Liver (tissue), 9 donors: ENCODE measurements around the gene TMOD4. TPM values are rescaled to one million over a fixed set of nuclear protein-coding genes. Genes with fewer than 3 reads are reported as not detected.
A peak's percentile ranks its signal among the peaks of the same experiment; 100 is the strongest.
"Not testable (repeated sequence)": the region's sequence is repeated elsewhere in the genome, so short reads cannot be mapped to it uniquely, and the experiment has no call there.

Source experiments
- DNase-seq: peaks from one replicate; pipeline ENCODE4 v3.0.0-alpha.2; 2017; ENCODE audit warnings: low spot score
- H3K27ac ChIP-seq, 2 donors: one replicate each; pipeline ENCODE4 v1.7.0; 2013; ENCODE audit warnings: inconsistent platforms in 2 of 2, low read length in 2 of 2, control low read depth in 1 of 2, low read depth in 1 of 2, mild to moderate bottlenecking in 1 of 2
- H3K27me3 ChIP-seq, 4 donors: one replicate each; pipeline versions ENCODE4 v1.6.1 to v1.7.0; 2013; ENCODE audit warnings: low read length in 3 of 4, inconsistent platforms in 1 of 4, mild to moderate bottlenecking in 1 of 4, moderate library complexity in 1 of 4; ENCODE audit not compliant: control insufficient read depth in 4 of 4, insufficient read depth in 4 of 4
- H3K36me3 ChIP-seq, 4 donors: one replicate each; pipeline versions ENCODE4 v1.6.1 to v1.7.0; 2013; ENCODE audit warnings: low read length in 3 of 4, mild to moderate bottlenecking in 3 of 4, low read depth in 1 of 4, moderate library complexity in 1 of 4; ENCODE audit not compliant: control insufficient read depth in 4 of 4, insufficient read depth in 3 of 4
- H3K4me1 ChIP-seq, 4 donors: one replicate each; pipeline versions ENCODE4 v1.6.1 to v1.7.0; 2013; ENCODE audit warnings: low read length in 3 of 4, mild to moderate bottlenecking in 3 of 4, moderate library complexity in 1 of 4; ENCODE audit not compliant: control insufficient read depth in 4 of 4, insufficient read depth in 4 of 4
- H3K4me3 ChIP-seq, 3 donors: one replicate each; pipeline versions ENCODE4 v1.6.1 to v1.7.0; 2013; ENCODE audit warnings: low read length in 3 of 3, control low read depth in 1 of 3, low read depth in 1 of 3, mild to moderate bottlenecking in 1 of 3
- H3K9ac ChIP-seq, 2 donors: one replicate each; pipeline ENCODE4 v1.7.0; 2013; ENCODE audit warnings: low read length in 2 of 2, mild to moderate bottlenecking in 2 of 2, moderate library complexity in 2 of 2, control low read depth in 1 of 2, low read depth in 1 of 2
- H3K9me3 ChIP-seq, 4 donors: one replicate each; pipeline versions ENCODE4 v1.6.1 to v1.7.0; 2013; ENCODE audit warnings: low read length in 3 of 4; ENCODE audit not compliant: control insufficient read depth in 4 of 4
- ATF3 ChIP-seq: IDR thresholded peaks from 2 replicates; pipeline ENCODE4 v1.6.1; 2016; ENCODE audit warnings: antibody characterized with exemption
- CTCF ChIP-seq: fragments of 150-350 bp; IDR thresholded peaks from 2 replicates; pipeline ENCODE4 v1.5.1; 2017; ENCODE audit warnings: improper control_type of control experiment, low read depth, low read length; ENCODE audit not compliant: missing input control
- EGR1 ChIP-seq, 2 donors: IDR thresholded peaks; 2 replicates each; pipeline ENCODE4 v1.6.1; 2016 to 2018; ENCODE audit warnings: antibody characterized with exemption in 2 of 2, low read depth in 2 of 2
- FOXA1 ChIP-seq: IDR thresholded peaks from 2 replicates; pipeline ENCODE4 v1.6.1; 2016; ENCODE audit warnings: antibody characterized with exemption
- FOXA2 ChIP-seq: IDR thresholded peaks from 2 replicates; pipeline ENCODE4 v1.6.1; 2016; ENCODE audit warnings: antibody characterized with exemption
- GABPA ChIP-seq, 2 donors: IDR thresholded peaks in 1 of 2; conservative IDR thresholded peaks in 1 of 2; 2 replicates each; pipeline ENCODE4 v1.6.1; 2016; ENCODE audit warnings: antibody characterized with exemption in 2 of 2, mild to moderate bottlenecking in 1 of 2, moderate library complexity in 1 of 2
- HNF4A ChIP-seq, 2 donors: conservative IDR thresholded peaks; 2 replicates each; pipeline ENCODE4 v1.6.1; 2016; ENCODE audit warnings: antibody characterized with exemption in 2 of 2, mild to moderate bottlenecking in 2 of 2
- HNF4G ChIP-seq: IDR thresholded peaks from 2 replicates; pipeline ENCODE4 v1.6.1; 2016; ENCODE audit warnings: antibody characterized with exemption
- JUND ChIP-seq, 2 donors: IDR thresholded peaks; 2 replicates each; pipeline ENCODE4 v1.6.1; 2016; ENCODE audit warnings: antibody characterized with exemption in 2 of 2
- MAX ChIP-seq: IDR thresholded peaks from 2 replicates; pipeline ENCODE4 v1.6.1; 2016; ENCODE audit warnings: antibody characterized with exemption
- NR2F2 ChIP-seq: IDR thresholded peaks from 2 replicates; pipeline ENCODE4 v1.6.1; 2016; ENCODE audit warnings: antibody characterized with exemption
- RAD21 ChIP-seq, 2 donors: IDR thresholded peaks; 2 replicates each; pipeline ENCODE4 v1.6.1; 2016; ENCODE audit warnings: antibody characterized with exemption in 2 of 2, mild to moderate bottlenecking in 2 of 2
- REST ChIP-seq: IDR thresholded peaks from 2 replicates; pipeline ENCODE4 v1.6.1; 2016; ENCODE audit warnings: antibody characterized with exemption, mild to moderate bottlenecking
- RXRA ChIP-seq, 2 donors: IDR thresholded peaks; 2 replicates each; pipeline ENCODE4 v1.6.1; 2017 to 2018; ENCODE audit warnings: antibody characterized with exemption in 2 of 2, mild to moderate bottlenecking in 1 of 2
- SP1 ChIP-seq: IDR thresholded peaks from 2 replicates; pipeline ENCODE4 v1.6.1; 2018; ENCODE audit warnings: antibody characterized with exemption, mild to moderate bottlenecking
- TAF1 ChIP-seq: conservative IDR thresholded peaks from 2 replicates; pipeline ENCODE4 v1.6.1; 2016; ENCODE audit warnings: antibody characterized with exemption, mild to moderate bottlenecking
- YY1 ChIP-seq: IDR thresholded peaks from 2 replicates; pipeline ENCODE4 v1.6.1; 2016; ENCODE audit warnings: antibody characterized with exemption, mild to moderate bottlenecking
- ZBTB33 ChIP-seq: IDR thresholded peaks from 2 replicates; pipeline ENCODE4 v1.6.1; 2016; ENCODE audit warnings: antibody characterized with exemption
- WGBS: extraction: QIAGEN DNeasy Blood & Tissue Kit; methylation state at CpG from one replicate; pipeline ENCODE4 v1.1.7; 2013; 5-methylcytosine and 5-hydroxymethylcytosine counted together
- polyA plus RNA-seq, 2 donors: library from polyadenylated mRNA; stranded (reverse) in 1 of 2; unstranded in 1 of 2; fragments of 200-250 nt in 1 of 2; fragments of >200 nt in 1 of 2; fragmentation: Nextera tagmentation in 1 of 2; extraction: Ambion mirVana in 1 of 2; gene quantifications; one replicate each; pipeline versions ENCODE4 v1.2.1 to v1.2.3, GENCODE V29; 2013 to 2015
- total RNA-seq, 2 donors: library from RNA; depleted of rRNA; stranded (reverse); fragments of >200 nt; gene quantifications; one replicate each; pipeline ENCODE4 v1.2.3, GENCODE V29; 2014
- donor health status: healthy.
- donor health status: healthy.
- donor health status: healthy.
- donor health status: healthy.
- donor health status: healthy.

The TMOD4 gene
- total and polyA plus RNA-seq, 4 donors: not detected

GRCh38 chr1:151192047-151192446 lies 16.3 kb upstream of the TMOD4 start:
- no peak for TF ChIP-seq YY1
- H3K9ac ChIP-seq: no peak overlapping the region
- H3K36me3 ChIP-seq: no peaks in the 10 kb centered on the region
- no peak overlapping the region for H3K27ac ChIP-seq
- 59% methylated on average over 7 of the region's 7 CpGs for WGBS
- H3K4me3 ChIP-seq: no peak overlapping the region
- no peak for DNase-seq
- H3K9me3 ChIP-seq: no peaks in the 10 kb centered on the region
- H3K27me3 ChIP-seq: no peaks in the 10 kb centered on the region
- H3K4me1 ChIP-seq: peaks cover 1 to 14% (median 12%) of the 10 kb centered on the region in 4 donors

GRCh38 chr1:151189637-151190445 lies 14.1 kb upstream of the TMOD4 start, which contains the start of gene VPS72:
Gene VPS72 (minus strand): TSS chr1:151190197. CDS start chr1:151190121, 76 bp downstream.
- Histone ChIP-seq H3K27me3 (no peaks in the 10 kb centered on the region), H3K36me3 (peaks cover 0 to 9% (median 7%) of the 10 kb centered on the region in 4 donors), H3K27ac (peak within 1 kb of the TSS; percentile 59 to 63), H3K4me1 (peaks cover 1 to 14% (median 11%) of the 10 kb centered on the region in 4 donors), H3K9me3 (no peaks in the 10 kb centered on the region), H3K9ac (peak within 1 kb of the TSS; percentile 57 to 81), H3K4me3 (peak within 1 kb of the TSS; percentile 79 to 90 (median 89))
- DNase-seq: peak; percentile 81
- WGBS: under 1% methylated on average over 42 of the region's 42 CpGs
- TF ChIP-seq FOXA2 (no peak), HNF4A (conservative IDR thresholded peaks at IDR 0.05) (peak in 1 of 2 donors; percentile 32), ZBTB33 (no peak), EGR1 (IDR thresholded peaks at IDR 0.05; ENCODE audit: low read depth in 2 of 2) (peak in 1 of 2 donors; percentile 37), FOXA1 (no peak), NR2F2 (no peak), GABPA (IDR thresholded peaks at IDR 0.05 in 1 of 2, conservative IDR thresholded peaks at IDR 0.05 in 1 of 2) (peak; percentile 48 to 88), TAF1 (peak; percentile 63), HNF4G (no peak), RXRA (IDR thresholded peaks at IDR 0.05) (peak in 1 of 2 donors; percentile 43), SP1 (peak; percentile 63), ATF3 (no peak), RAD21 (IDR thresholded peaks at IDR 0.05) (peak in 1 of 2 donors; percentile 38), YY1 (peak; percentile 68), JUND (IDR thresholded peaks at IDR 0.05) (no peak), REST (no peak), CTCF (no peak), MAX (no peak)

- 67% methylated on average over 8 of the region's 8 CpGs for WGBS
- Histone ChIP-seq H3K36me3 (peaks cover 1 to 19% (median 14%) of the 10 kb centered on the region in 4 donors), H3K9ac (peak overlapping the region in 1 of 2 donors; percentile 57), H3K4me1 (peaks cover 1 to 14% (median 11%) of the 10 kb centered on the region in 4 donors)
- not testable (repeated sequence) for H3K4me3 ChIP-seq, H3K27me3 ChIP-seq, H3K9me3 ChIP-seq, DNase-seq, H3K27ac ChIP-seq
Observed at GRCh38 chr1:151188667-151189066, 12.9 kb upstream of the TMOD4 start.
